ENCODE results near the gene CHN2.

The CHN2 gene

GRCh38 chr7:29315122-29315891 is 120.7 kb downstream of the CHN2 start:
- no peak for DNase-seq

- DNase-seq, result no peak
Measured at GRCh38 chr7:29315892-29316270, 121.3 kb downstream of the CHN2 start.

- no peak for DNase-seq
Measured at GRCh38 chr7:29316926-29317325, 122.4 kb downstream of the CHN2 start.

GRCh38 chr7:29318853-29319718 is 124.5 kb downstream of the CHN2 start:
- DNase-seq, result peak; percentile 27

GRCh38 chr7:29319719-29320521 is 125.3 kb downstream of the CHN2 start:
- DNase-seq, result no peak

GRCh38 chr7:29320577-29320976 is 126.0 kb downstream of the CHN2 start:
- DNase-seq, result no peak

- no peak for DNase-seq
Measured at GRCh38 chr7:29322023-29322712, 127.6 kb downstream of the CHN2 start.

- no peak for DNase-seq
Measured at GRCh38 chr7:29325476-29325875, 130.9 kb downstream of the CHN2 start.

GRCh38 chr7:29326864-29327263 is 132.3 kb downstream of the CHN2 start:
- no peak for DNase-seq

- DNase-seq, result peak; percentile 79
Measured at GRCh38 chr7:29327455-29327854, 132.9 kb downstream of the CHN2 start.

- no peak for DNase-seq
Measured at GRCh38 chr7:29328045-29328444, 133.5 kb downstream of the CHN2 start.

GRCh38 chr7:29328811-29329210 is 134.2 kb downstream of the CHN2 start:
- no peak for DNase-seq

GRCh38 chr7:29329686-29330085 is 135.1 kb downstream of the CHN2 start:
- no peak for DNase-seq

- no peak for DNase-seq
Measured at GRCh38 chr7:29330136-29330535, 135.6 kb downstream of the CHN2 start.

- DNase-seq, result no peak
Measured at GRCh38 chr7:29331163-29331562, 136.6 kb downstream of the CHN2 start.

- no peak for DNase-seq
Measured at GRCh38 chr7:29332042-29332811, 137.7 kb downstream of the CHN2 start.

- DNase-seq, result no peak
Measured at GRCh38 chr7:29332875-29333855, 138.6 kb downstream of the CHN2 start.

GRCh38 chr7:29335188-29336083 is 140.9 kb downstream of the CHN2 start:
- no peak for DNase-seq

- no peak for DNase-seq
Measured at GRCh38 chr7:29337546-29338116, 143.1 kb downstream of the CHN2 start.
